Activated CD8-positive, alpha-beta memory T cell treated with anti-CD3 and anti-CD28 coated beads, Interleukin-2, amount 50 U/mL, for 24 hours (primary cell): ENCODE data around the gene TPP1.

Source experiments
- DNase-seq: peaks from one replicate; pipeline ENCODE4 v3.0.0-alpha.2; 2020; ENCODE audit errors: extremely low read depth

The TPP1 gene

GRCh38 chr11:6587360-6587953, 31.8 kb downstream of the TPP1 start:
- no peak for DNase-seq

- DNase-seq, result no peak
These were observed 32.5 kb downstream of the TPP1 start for GRCh38 chr11:6586434-6587359.

DNA sequence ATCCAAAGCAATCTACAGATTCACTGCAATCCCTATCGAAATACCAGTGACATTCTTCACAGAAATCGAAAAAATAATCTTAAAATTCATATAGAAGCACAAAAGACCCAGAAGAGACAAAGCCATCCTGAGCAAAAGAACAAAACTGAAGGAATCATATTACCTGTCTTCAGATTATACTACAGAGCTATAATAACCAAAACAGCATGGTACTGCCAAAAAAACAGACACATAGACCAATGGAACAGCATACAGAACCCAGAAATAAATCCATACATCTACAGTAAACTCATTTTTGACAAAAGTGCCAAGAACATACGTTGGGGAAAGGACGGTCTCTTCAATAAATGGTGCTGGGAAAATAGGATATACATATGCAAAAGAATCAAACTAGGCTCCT, 34.7 kb downstream of the TPP1 start:
- DNase-seq, result no peak

- no peak for DNase-seq
These were observed 35.6 kb downstream of the TPP1 start for GRCh38 chr11:6583584-6583983.

- no peak for DNase-seq
These were observed 39.5 kb downstream of the TPP1 start for GRCh38 chr11:6579681-6580080.

DNA sequence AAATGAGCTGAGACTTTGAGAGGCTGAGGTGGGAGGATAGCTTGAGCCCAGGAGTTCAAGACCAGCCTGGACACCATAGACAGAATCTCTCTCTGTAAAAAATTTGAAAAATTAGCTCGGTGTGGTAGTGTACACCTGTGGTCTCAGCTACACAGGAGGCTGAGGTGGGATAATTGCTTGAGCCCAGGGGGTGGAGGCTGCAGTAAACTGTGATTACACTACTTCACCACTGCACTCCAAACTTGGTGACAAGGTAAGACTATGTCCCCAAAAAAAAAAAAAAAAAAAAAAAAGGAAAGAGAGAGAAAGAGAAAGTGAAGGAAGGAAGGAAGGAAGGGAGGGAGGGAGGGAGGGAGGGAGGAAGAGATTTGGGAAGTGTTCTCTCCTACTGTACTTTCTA, 41.1 kb downstream of the TPP1 start:
- no peak for DNase-seq

- DNase-seq, result no peak
These were observed 42.5 kb downstream of the TPP1 start for GRCh38 chr11:6576471-6577373.

DNA sequence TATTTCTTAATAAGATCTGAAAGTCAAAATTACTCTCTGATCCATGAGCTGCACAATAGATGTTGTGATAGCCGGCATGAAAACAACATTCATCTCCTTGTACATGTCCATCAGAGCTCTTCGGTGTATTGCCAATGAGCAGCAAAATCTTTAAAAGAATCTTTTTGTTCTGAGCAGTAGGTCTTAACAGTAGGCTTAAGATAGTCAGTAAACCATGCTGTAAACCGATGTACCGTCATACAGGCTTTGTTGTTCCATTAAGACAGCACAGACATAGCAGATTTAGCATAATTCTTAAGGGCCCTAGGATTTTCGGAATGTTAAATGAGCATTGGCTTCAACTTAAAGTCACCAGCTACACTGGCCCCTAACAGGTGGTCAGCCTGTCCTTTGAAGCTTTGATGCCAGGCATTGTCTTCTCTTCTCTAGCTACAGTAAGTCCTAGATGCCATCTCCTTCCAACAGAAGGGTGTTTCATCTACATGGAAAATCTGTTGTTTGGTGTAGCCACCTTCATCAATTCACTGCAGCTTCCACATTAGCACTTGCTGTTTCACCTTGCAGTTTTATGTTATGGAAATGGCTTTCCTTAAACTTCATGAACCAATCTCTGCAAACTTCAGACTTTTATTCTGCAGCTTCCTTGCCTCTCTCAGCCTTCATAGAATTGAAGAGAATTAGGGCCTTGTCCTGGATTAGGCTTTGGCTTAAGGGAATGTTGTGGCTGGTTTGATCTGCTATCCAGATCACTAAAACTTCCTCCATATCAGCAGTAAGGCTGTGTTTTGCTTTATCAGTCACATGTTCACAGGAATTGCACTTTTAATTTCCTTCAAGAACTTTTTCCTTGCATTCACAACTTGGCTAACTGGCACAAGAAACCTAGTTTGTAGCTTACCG, 44.2 kb downstream of the TPP1 start:
- no peak for DNase-seq

GRCh38 chr11:6572215-6572614, 47.0 kb downstream of the TPP1 start:
- no peak for DNase-seq

GRCh38 chr11:6571434-6572008, 47.7 kb downstream of the TPP1 start:
- no peak for DNase-seq

DNA sequence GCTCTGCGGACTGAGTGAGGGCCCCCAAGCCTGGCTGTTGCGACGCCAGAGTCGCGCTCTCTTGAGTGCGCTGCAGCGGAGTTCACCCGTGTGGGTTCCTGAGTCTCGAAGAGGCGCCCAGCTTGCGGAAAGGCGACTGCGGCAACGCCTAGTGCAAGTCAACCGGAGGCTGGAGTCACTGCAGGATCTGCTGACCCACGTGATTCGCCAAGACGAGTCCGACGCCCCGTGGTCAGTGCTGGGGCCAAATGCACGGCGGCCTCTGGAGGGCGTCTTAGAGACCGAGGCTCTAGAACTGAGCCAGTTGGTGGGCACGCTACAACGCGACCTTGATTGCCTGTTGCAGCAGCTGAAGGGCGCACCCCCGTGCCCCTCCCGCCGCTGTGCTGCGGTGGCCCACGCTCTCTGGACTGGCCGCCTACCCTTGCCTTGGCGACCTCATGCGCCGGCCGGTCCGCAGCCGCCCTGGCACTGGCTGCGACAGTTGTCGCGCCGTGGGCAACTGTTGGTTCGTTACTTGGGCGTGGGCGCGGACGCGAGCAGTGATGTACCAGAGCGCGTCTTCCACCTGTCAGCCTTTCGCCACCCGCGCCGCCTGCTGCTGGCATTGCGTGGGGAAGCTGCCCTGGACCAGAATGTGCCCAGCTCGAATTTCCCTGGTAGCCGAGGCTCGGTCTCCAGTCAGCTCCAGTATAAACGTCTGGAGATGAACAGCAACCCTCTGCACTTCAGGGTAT, 48.4 kb downstream of the TPP1 start:
- no peak for DNase-seq

- DNase-seq, result no peak
These were observed 49.5 kb downstream of the TPP1 start for GRCh38 chr11:6569706-6570105.

- no peak for DNase-seq
These were observed 50.9 kb downstream of the TPP1 start for GRCh38 chr11:6568191-6568918.

- no peak for DNase-seq
These were observed 51.9 kb downstream of the TPP1 start for GRCh38 chr11:6567371-6567745.

DNA sequence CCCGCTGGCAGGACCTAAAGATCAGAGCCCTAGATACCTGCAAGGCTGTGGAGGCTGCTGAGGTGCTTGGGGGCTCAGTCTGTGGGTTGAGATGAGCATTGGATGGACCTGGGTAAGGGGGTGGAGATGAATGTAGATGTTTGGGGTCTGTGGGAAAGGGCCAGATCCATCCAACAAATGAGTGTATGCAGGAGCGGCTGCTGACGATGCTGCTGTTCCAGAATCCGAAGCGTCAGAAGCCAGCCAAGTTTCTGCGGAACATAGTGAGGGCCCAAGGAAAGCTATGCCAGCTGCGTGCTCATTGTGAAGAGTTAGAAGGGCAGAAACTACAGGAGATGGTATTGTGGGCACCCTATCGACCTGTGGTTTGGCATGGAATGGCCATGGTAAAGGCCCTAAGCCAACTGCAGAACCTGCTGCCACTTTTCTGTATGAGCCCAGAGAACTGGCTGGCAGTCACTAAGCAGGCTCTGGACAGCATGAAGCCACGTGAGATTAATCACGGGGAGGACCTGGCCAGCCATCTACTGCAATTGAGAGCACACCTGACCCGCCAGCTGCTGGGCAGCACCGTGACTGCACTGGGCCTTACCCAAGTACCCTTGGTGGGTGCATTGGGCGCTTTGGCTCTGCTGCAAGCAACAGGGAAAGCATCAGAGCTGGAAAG, 52.4 kb downstream of the TPP1 start:
- DNase-seq, result no peak

- no peak for DNase-seq
These were observed 53.1 kb downstream of the TPP1 start for GRCh38 chr11:6565988-6566703.

DNA sequence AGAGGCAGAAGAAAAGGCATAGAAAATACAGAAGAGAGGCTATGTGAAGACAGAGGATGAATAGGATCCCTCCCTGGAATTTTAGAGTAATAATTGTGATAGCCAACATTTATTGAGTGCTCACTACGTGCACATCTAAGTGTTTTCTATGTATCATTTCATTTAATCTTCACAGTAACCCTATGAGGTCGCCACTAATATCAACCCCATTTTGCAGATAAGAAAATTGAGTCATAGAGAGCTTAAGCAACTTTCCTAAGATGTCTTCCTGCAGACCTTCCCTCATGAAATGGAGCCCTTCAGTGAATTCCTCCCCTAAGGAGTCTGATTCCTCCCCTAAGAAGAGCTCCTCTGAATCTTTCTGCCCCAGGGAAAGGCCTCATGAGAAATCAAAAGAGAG, 53.9 kb downstream of the TPP1 start:
- no peak for DNase-seq

- no peak for DNase-seq
These were observed 55.6 kb downstream of the TPP1 start for GRCh38 chr11:6563667-6564066.
